ENCODE results near the gene NUAK1. TPM values are rescaled to one million over a fixed set of nuclear protein-coding genes. Genes with fewer than 3 reads are reported as not detected.

NUAK1 gene
- total RNA-seq, 1 experiment from 2014 or later, result 10.1 TPM

DNA sequence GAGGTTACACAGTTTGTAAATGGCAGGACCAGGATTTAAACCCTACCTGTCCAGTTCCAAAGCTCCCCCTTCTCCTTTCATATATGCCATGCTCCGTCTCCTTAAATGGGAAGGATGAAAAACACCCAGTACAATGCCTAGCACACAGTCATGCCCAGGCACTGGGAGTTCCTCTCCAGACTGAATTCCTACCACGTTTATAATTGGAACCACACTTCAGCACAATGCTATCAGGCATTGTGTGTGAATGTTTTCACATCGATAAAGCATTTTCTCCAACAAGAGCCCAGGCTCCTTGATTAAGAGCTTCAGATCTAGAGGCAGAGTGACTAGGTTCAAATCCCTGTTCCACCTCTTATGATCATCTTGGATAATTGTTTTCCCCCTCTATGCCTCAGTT is 2.7 kb upstream of the NUAK1 start:
- Histone ChIP-seq H2BK20ac (ENCODE audit: low read depth, low read length, poor library complexity, severe bottlenecking) (no peak overlapping the region), H3T11ph (ENCODE audit: low read length) (no peak overlapping the region), H3K4me2 (ENCODE audit: insufficient read depth, insufficient read length, low read length) (no peak overlapping the region), H4K91ac (ENCODE audit: insufficient read length, low read depth, low read length) (no peak overlapping the region), H4K20me1 (ENCODE audit: control insufficient read depth, insufficient read depth, insufficient read length) (no peaks in the 10 kb centered on the region), H3K56ac (ENCODE audit: insufficient read length, low read depth, low read length) (no peak overlapping the region), H3K4ac (ENCODE audit: low read depth, low read length) (no peak overlapping the region), H2BK15ac (ENCODE audit: low read depth, low read length) (no peak overlapping the region), H2AK5ac (ENCODE audit: insufficient read length, low read length) (no peak overlapping the region), H2BK5ac (ENCODE audit: insufficient read length, low read length) (no peak overlapping the region), H3K79me2 (ENCODE audit: insufficient read depth, low read length) (peaks cover 4% of the 10 kb centered on the region; the same call in 1 of the 2 replicates), H3K23ac (ENCODE audit: insufficient read length, low read depth, low read length) (no peak overlapping the region), H3K9me3 (ENCODE audit: control insufficient read depth, low read depth, low read length) (no peaks in the 10 kb centered on the region), H3K18ac (ENCODE audit: insufficient read length, low read depth, low read length) (no peak overlapping the region), H2BK12ac (ENCODE audit: insufficient read length, low read depth, low read length) (no peak overlapping the region), H3K23me2 (ENCODE audit: insufficient read length, low read depth, low read length, poor library complexity, severe bottlenecking) (peaks cover 22% of the 10 kb centered on the region), H3K79me1 (ENCODE audit: insufficient read depth, low read depth, low read length, poor library complexity, severe bottlenecking) (no peaks in the 10 kb centered on the region), H3K4me1 (ENCODE audit: insufficient read depth, low read length) (peaks cover 6% of the 10 kb centered on the region; the same call in 1 of the 2 replicates), H4K8ac (replicated peaks; ENCODE audit: insufficient read length, low read depth, low read length) (no peak overlapping the region), H2BK120ac (ENCODE audit: low read depth, low read length, poor library complexity, severe bottlenecking) (no peak overlapping the region), H3K9ac (ENCODE audit: extremely low read depth, insufficient read length, low read length) (no peak overlapping the region), H2AFZ (ENCODE audit: low read length) (no peak overlapping the region), H3K27me3 (ENCODE audit: insufficient read depth, low read length) (no peaks in the 10 kb centered on the region), H4K5ac (ENCODE audit: insufficient read length, low read depth, low read length) (no peak overlapping the region), H3K27ac (ENCODE audit: insufficient read length, low read depth, low read length) (no peak overlapping the region), H3K14ac (ENCODE audit: insufficient read depth, low read length) (no peak overlapping the region)
- Mint-ChIP-seq H3K27me3 (ENCODE audit: low read depth) (peaks cover 12% of the 10 kb centered on the region), H3K4me3 (no peak overlapping the region), H3K9me3 (no peaks in the 10 kb centered on the region), H3K4me1 (peaks cover 49 to 65% of the 10 kb centered on the region in 2 experiments), H3K27ac (peak overlapping the region in 2 of 3 experiments; percentile 15 to 22; a peak in 1 of 7 replicates), H3K36me3 (ENCODE audit: insufficient read depth in 1 of 3, low read depth in 3 of 3) (0 out of 7 replicates have a peak, but pooled peaks cover 0 to 3% (median 0%) of the 10 kb centered on the region in 3 experiments)
- TF ChIP-seq, protein P1, sequence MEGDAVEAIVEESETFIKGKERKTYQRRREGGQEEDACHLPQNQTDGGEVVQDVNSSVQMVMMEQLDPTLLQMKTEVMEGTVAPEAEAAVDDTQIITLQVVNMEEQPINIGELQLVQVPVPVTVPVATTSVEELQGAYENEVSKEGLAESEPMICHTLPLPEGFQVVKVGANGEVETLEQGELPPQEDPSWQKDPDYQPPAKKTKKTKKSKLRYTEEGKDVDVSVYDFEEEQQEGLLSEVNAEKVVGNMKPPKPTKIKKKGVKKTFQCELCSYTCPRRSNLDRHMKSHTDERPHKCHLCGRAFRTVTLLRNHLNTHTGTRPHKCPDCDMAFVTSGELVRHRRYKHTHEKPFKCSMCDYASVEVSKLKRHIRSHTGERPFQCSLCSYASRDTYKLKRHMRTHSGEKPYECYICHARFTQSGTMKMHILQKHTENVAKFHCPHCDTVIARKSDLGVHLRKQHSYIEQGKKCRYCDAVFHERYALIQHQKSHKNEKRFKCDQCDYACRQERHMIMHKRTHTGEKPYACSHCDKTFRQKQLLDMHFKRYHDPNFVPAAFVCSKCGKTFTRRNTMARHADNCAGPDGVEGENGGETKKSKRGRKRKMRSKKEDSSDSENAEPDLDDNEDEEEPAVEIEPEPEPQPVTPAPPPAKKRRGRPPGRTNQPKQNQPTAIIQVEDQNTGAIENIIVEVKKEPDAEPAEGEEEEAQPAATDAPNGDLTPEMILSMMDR (conservative IDR thresholded peaks at IDR 0.05), result no peak
- no CpG with 5 or more reads among the region's 3 CpGs for WGBS (ENCODE audit: extremely low coverage, insufficient read length, low lambda C conversion rate)
- DNase-seq, result no peak

Data from H9 (cell line).